Kidney epithelial cell (primary cell): ENCODE data around the gene TNFRSF12A. TPM values are rescaled to one million over a fixed set of nuclear protein-coding genes. Genes with fewer than 3 reads are reported as not detected.

ENCODE experiments used
- DNase-seq: peaks from one replicate; pipeline ENCODE4 v3.0.0-alpha.2; 2010; ENCODE audit warnings: low read depth
- H3K27me3 ChIP-seq: 2 replicates; pipeline ENCODE4 v1.6.0; 2011; ENCODE audit warnings: low read length; ENCODE audit not compliant: control insufficient read depth, insufficient read depth
- H3K36me3 ChIP-seq: 2 replicates; pipeline ENCODE4 v1.5.1; 2011; ENCODE audit warnings: low read length; ENCODE audit not compliant: control insufficient read depth, insufficient read depth
- H3K4me3 ChIP-seq: 2 replicates; pipeline ENCODE4 v1.5.1; 2011; ENCODE audit warnings: low read depth, mild to moderate bottlenecking, control low read depth, low read length
- CTCF ChIP-seq: IDR thresholded peaks from 2 replicates; pipeline ENCODE4 v1.5.1; 2011; ENCODE audit warnings: mild to moderate bottlenecking, moderate library complexity, low read length, control low read depth, inconsistent platforms; ENCODE audit not compliant: insufficient read depth, poor library complexity, severe bottlenecking
- total RNA-seq: library from RNA; depleted of rRNA; stranded (reverse); fragments of >200 nt; gene quantifications from 2 replicates; pipeline ENCODE4 v1.2.3, GENCODE V29; 2015

TNFRSF12A gene
- total RNA-seq, 1 donor from 2014 or later: 572 TPM

- Histone ChIP-seq H3K4me3 (no peak overlapping the region), H3K27me3 (peaks cover 84% of the 10 kb centered on the region), H3K36me3 (no peaks in the 10 kb centered on the region)
- no peak for TF ChIP-seq CTCF
- DNase-seq: no peak
These were observed 15.3 kb downstream of the TNFRSF12A start for GRCh38 chr16:3035289-3035971.

- DNase-seq: no peak
- Histone ChIP-seq H3K4me3 (peak overlapping the region; percentile 17), H3K36me3 (no peaks in the 10 kb centered on the region), H3K27me3 (peaks cover 79% of the 10 kb centered on the region)
- no peak for TF ChIP-seq CTCF
These were observed 16.0 kb downstream of the TNFRSF12A start for GRCh38 chr16:3035972-3036725.

GRCh38 chr16:3036726-3037315 is 16.7 kb downstream of the TNFRSF12A start, which contains the start of gene BICDL2:
Gene BICDL2, minus strand, starts transcription at chr16:3036944. Its CDS starts 1,448 bp downstream, at chr16:3035496.
- TF ChIP-seq CTCF: no peak
- Histone ChIP-seq H3K4me3 (peak within 1 kb of the TSS; percentile 17), H3K36me3 (no peaks in the 10 kb centered on the region), H3K27me3 (peaks cover 76% of the 10 kb centered on the region)
- no peak for DNase-seq

- Histone ChIP-seq H3K4me3 (no peak overlapping the region), H3K36me3 (no peaks in the 10 kb centered on the region), H3K27me3 (peaks cover 63% of the 10 kb centered on the region)
- no peak for TF ChIP-seq CTCF
- DNase-seq: no peak
These were observed 18.1 kb downstream of the TNFRSF12A start for GRCh38 chr16:3038256-3038655.

- TF ChIP-seq CTCF: no peak
- peaks cover 57% of the 10 kb centered on the region for H3K27me3 ChIP-seq
- no peak for DNase-seq
- H3K36me3 ChIP-seq: no peaks in the 10 kb centered on the region
- H3K4me3 ChIP-seq: no peak overlapping the region
These were observed 18.7 kb downstream of the TNFRSF12A start for GRCh38 chr16:3038896-3039295.
